ENCODE data around the gene MYO18B.

The MYO18B gene

GRCh38 chr22:26055693-26056092, 313.7 kb downstream of the MYO18B start:
- DNase-seq = no peak

- DNase-seq = no peak
Observed at GRCh38 chr22:26056455-26057200, 314.6 kb downstream of the MYO18B start.

- DNase-seq = no peak
Observed at GRCh38 chr22:26057731-26058130, 315.7 kb downstream of the MYO18B start.

- DNase-seq = no peak
Observed at GRCh38 chr22:26064048-26064447, 322.1 kb downstream of the MYO18B start.

- DNase-seq = no peak
Observed at GRCh38 chr22:26065847-26066246, 323.9 kb downstream of the MYO18B start.

- DNase-seq = no peak
Observed at GRCh38 chr22:26066534-26066933, 324.5 kb downstream of the MYO18B start.

GRCh38 chr22:26068571-26068970, 326.6 kb downstream of the MYO18B start:
- no peak for DNase-seq

GRCh38 chr22:26072621-26073020, 330.6 kb downstream of the MYO18B start:
- no peak for DNase-seq

- no peak for DNase-seq
Observed at GRCh38 chr22:26075251-26075650, 333.3 kb downstream of the MYO18B start.

GRCh38 chr22:26079009-26079408, 337.0 kb downstream of the MYO18B start:
- peak; percentile 9 for DNase-seq
